Measurements from ENCODE around the gene LRCOL1. TPM values are rescaled to one million over a fixed set of nuclear protein-coding genes. Genes with fewer than 3 reads are reported as not detected.
A peak's percentile ranks its signal among the peaks of the same experiment; 100 is the strongest.

Gene LRCOL1
- total and polyA plus RNA-seq, 9 donors = 0.11 to 0.71 (median 0.63) TPM; not detected in 5

GRCh38 chr12:132593071-132593470 lies 17.3 kb downstream of the LRCOL1 start:
- intact Hi-C loops (cut with DNase I) = no loop called here
- no peak for TF ChIP-seq EP300 (IDR thresholded peaks at IDR 0.05)
- TF ChIP-seq CTCF (IDR thresholded peaks at IDR 0.05) = no peak
- TF ChIP-seq POLR2A (IDR thresholded peaks at IDR 0.05) = no peak
- Histone ChIP-seq H3K27me3 (no peaks in the 10 kb centered on the region), H3K9me3 (no peaks in the 10 kb centered on the region), H3K4me1 (ENCODE audit: insufficient read depth) (no peaks in the 10 kb centered on the region), H3K4me3 (no peak overlapping the region), H3K27ac (no peak overlapping the region), H3K36me3 (no peaks in the 10 kb centered on the region)
- peak in 3 of 5 donors; percentile 8 to 27 (median 17) for DNase-seq
- WGBS, 3 donors = 74 to 80% (median 75%) methylated on average over 21 of the region's 21 CpGs

- H3K4me3 ChIP-seq = no peak overlapping the region
- no peaks in the 10 kb centered on the region for H3K4me1 ChIP-seq (ENCODE audit: insufficient read depth)
- no peak overlapping the region for H3K27ac ChIP-seq
- no peaks in the 10 kb centered on the region for H3K9me3 ChIP-seq
- intact Hi-C loops (cut with DNase I) = no loop called here
- H3K36me3 ChIP-seq = no peaks in the 10 kb centered on the region
- 90 to 91% (median 90%) methylated on average over 38 of the region's 38 CpGs for WGBS, 3 donors
- no peak for DNase-seq
- TF ChIP-seq POLR2A (IDR thresholded peaks at IDR 0.05) (no peak), CTCF (IDR thresholded peaks at IDR 0.05) (no peak), EP300 (IDR thresholded peaks at IDR 0.05) (no peak)
- H3K27me3 ChIP-seq = no peaks in the 10 kb centered on the region
Observed at GRCh38 chr12:132592282-132592970, 18.0 kb downstream of the LRCOL1 start.

- 90 to 93% (median 90%) methylated on average over 45 of the region's 45 CpGs for WGBS, 3 donors
- H3K27me3 ChIP-seq = no peaks in the 10 kb centered on the region
- H3K4me3 ChIP-seq = no peak overlapping the region
- H3K27ac ChIP-seq = no peak overlapping the region
- TF ChIP-seq EP300 (IDR thresholded peaks at IDR 0.05) (no peak), POLR2A (IDR thresholded peaks at IDR 0.05) (no peak), CTCF (IDR thresholded peaks at IDR 0.05) (no peak)
- H3K9me3 ChIP-seq = no peaks in the 10 kb centered on the region
- no peaks in the 10 kb centered on the region for H3K36me3 ChIP-seq
- intact Hi-C loops (cut with DNase I) = no loop called here
- H3K4me1 ChIP-seq (ENCODE audit: insufficient read depth) = no peaks in the 10 kb centered on the region
- DNase-seq = peak in 1 of 5 donors; percentile 18
Observed at GRCh38 chr12:132591107-132591935, 19.1 kb downstream of the LRCOL1 start.

- Histone ChIP-seq H3K9me3 (no peaks in the 10 kb centered on the region), H3K4me1 (ENCODE audit: insufficient read depth) (no peaks in the 10 kb centered on the region), H3K4me3 (no peak overlapping the region), H3K36me3 (no peaks in the 10 kb centered on the region), H3K27me3 (no peaks in the 10 kb centered on the region), H3K27ac (no peak overlapping the region)
- no peak for TF ChIP-seq CTCF (IDR thresholded peaks at IDR 0.05)
- 88 to 92% (median 89%) methylated on average over 19 of the region's 19 CpGs for WGBS, 3 donors
- intact Hi-C loops (cut with DNase I) = no loop called here
- DNase-seq = no peak
Observed at GRCh38 chr12:132588821-132589669, 21.3 kb downstream of the LRCOL1 start.
